ENCODE measurements around the gene IFT27. TPM values are rescaled to one million over a fixed set of nuclear protein-coding genes. Genes with fewer than 3 reads are reported as not detected.

Gene IFT27
- total RNA-seq, 2 experiments from 2014 or later = 14.9 to 21.6 TPM

DNA sequence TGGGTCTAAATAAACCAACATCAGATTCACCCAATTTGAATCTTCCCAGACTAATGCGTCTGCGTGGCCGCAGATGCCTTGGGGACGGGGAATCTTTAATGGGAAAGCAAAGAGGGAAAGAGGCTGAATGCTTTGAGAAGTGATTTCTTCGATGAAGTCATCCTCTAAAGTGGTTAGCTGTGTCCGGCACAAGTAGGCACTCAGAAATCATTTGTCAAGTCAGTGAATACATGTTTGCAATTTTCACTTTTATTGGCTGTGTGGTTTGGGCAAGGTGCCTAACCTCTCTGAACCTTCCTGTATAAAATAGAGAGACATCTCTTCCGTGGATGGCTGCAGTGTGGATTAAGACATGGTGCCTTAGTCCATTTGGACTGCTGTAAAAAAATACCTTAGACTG is 19.7 kb upstream of the IFT27 start:
- ChIA-PET POLR2A (no interaction called here), CTCF (interaction anchor here (1.4 kb wide), 1 partner anchor 60 kb away, joined by 3 read pairs; no protein-coding TSS in a partner anchor)
- Mint-ChIP-seq H3K27me3 (peaks cover 2% of the 10 kb centered on the region), H3K4me3 (no peak overlapping the region), H3K4me1 (peaks cover 5% of the 10 kb centered on the region), H3K36me3 (ENCODE audit: low read depth) (no peaks in the 10 kb centered on the region), H3K27ac (no peak overlapping the region), H3K9me3 (ENCODE audit: low read depth) (no peaks in the 10 kb centered on the region)
- DNase-seq (no peak), ATAC-seq (no peak)
- intact Hi-C loops (cut with DNase I, micrococcal nuclease) = no loop called here

DNA sequence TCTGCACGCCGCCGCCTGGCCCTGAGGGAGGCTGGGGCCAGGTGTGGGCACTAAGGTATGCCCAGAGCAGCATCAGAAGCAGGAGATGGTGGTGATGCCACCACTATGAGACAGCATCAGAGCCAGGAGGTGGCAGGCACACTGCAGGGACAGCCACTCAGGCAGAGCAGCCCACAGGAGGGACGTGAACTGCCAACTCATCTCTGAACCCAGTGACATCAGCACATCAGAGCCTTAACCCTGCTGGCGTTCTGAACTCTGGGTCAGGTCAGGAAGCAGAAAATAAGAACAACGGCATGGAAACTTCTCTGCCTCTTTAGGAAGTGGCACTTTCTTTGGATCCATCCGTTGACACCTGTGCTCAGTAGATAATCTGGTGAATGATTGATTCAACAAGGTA is 14.7 kb upstream of the IFT27 start:
- ATAC-seq (peak; percentile 100), DNase-seq (peak; percentile 77)
- Mint-ChIP-seq H3K4me3 (no peak overlapping the region), H3K27me3 (peaks cover 2% of the 10 kb centered on the region), H3K9me3 (ENCODE audit: low read depth) (no peaks in the 10 kb centered on the region), H3K4me1 (peaks cover 7% of the 10 kb centered on the region), H3K27ac (no peak overlapping the region), H3K36me3 (ENCODE audit: low read depth) (no peaks in the 10 kb centered on the region)
- intact Hi-C loops (cut with DNase I, micrococcal nuclease) = no loop called here
- ChIA-PET POLR2A (no interaction called here), CTCF (interaction anchor here (0.6 to 1.0 kb wide), 2 partner anchors 67 to 1208 kb away, joined by 3 to 4 read pairs; no protein-coding TSS in a partner anchor)

DNA sequence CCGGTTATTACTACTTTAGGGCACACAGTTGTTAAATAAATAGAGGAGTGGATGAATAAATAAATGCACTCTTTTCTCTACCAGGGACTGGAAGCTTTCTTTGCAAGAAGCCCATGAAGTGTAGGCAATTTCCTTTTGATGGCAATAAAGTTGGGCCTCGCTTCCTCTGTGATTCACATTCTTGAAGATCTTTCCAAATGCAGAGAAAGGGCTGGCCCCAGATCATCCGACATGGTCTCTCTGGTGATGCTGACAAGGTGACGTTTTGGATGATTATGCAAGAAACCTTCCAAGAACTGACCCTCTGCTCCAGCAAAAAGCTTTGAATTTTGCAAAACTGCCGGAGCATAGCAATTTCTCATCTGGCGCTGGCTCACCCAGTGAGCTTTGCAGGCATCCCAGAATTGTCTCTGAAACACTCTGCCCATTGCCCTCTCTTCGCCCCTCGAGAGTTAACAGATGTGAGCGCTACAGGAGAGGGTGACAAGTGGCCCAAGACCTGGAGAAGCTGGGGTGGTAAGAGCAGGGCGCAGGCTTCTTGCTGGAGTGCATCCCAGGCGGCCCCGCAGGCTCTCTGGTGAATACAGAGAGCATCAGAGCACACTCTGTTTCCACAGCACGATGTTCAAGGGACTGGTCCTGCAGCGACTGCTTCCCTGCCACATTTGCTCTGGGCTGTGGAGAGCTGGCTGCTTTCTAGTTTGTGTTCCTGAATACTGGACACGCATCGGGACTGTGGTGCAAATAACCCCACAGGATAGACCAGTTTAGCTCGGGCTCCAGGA is 11.5 kb upstream of the IFT27 start:
- Mint-ChIP-seq H3K36me3 (ENCODE audit: low read depth) (no peaks in the 10 kb centered on the region), H3K27me3 (no peaks in the 10 kb centered on the region), H3K4me3 (no peak overlapping the region), H3K9me3 (ENCODE audit: low read depth) (no peaks in the 10 kb centered on the region), H3K27ac (no peak overlapping the region), H3K4me1 (peaks cover 11% of the 10 kb centered on the region)
- ChIA-PET CTCF (interaction anchor here (0.8 to 2.0 kb wide), 6 partner anchors 17 to 69 kb away, joined by 3 to 12 read pairs (median 4); no protein-coding TSS in a partner anchor), POLR2A (interaction anchor here (0.7 kb wide), 1 partner anchor 60 kb away, joined by 4 read pairs; no protein-coding TSS in a partner anchor)
- no peak for DNase-seq
- no peak for ATAC-seq
- intact Hi-C loops (cut with DNase I, micrococcal nuclease) = no loop called here

DNA sequence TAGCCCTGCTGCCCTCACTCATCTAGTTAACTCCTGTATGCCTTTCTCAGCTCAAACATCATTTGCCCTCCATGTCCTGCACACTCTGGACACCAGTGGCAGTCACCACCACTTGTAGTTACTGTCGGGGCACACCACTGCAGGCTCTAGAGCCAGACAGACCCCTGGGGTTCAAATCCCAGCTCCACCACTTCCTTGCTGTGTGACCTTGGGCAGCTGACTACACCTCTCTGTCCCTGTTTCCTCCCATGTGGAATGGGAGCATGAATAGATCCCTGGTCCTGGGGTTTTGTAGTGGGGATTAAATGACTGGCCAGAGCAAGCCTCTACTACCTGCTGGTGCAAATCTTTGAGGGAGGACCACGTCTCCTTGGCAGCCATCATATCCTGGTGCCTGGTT is 7.8 kb upstream of the IFT27 start:
- POLR2A ChIA-PET = no interaction called here
- CTCF ChIA-PET = interaction anchor here (0.7 to 3.4 kb wide), 9 partner anchors 11 to 415 kb away, joined by 3 to 29 read pairs (median 5); no protein-coding TSS in a partner anchor
- H3K36me3 Mint-ChIP-seq (ENCODE audit: low read depth) = no peaks in the 10 kb centered on the region
- H3K27ac Mint-ChIP-seq = no peak overlapping the region
- no peaks in the 10 kb centered on the region for H3K27me3 Mint-ChIP-seq
- peaks cover 14% of the 10 kb centered on the region for H3K4me1 Mint-ChIP-seq
- H3K9me3 Mint-ChIP-seq (ENCODE audit: low read depth) = no peaks in the 10 kb centered on the region
- H3K4me3 Mint-ChIP-seq = no peak overlapping the region
- intact Hi-C loops (cut with DNase I, micrococcal nuclease) = loop anchor here (5.0 kb wide), 1 partner anchor 259 kb away; no protein-coding TSS in a partner anchor
- DNase-seq (no peak), ATAC-seq (no peak)

DNA sequence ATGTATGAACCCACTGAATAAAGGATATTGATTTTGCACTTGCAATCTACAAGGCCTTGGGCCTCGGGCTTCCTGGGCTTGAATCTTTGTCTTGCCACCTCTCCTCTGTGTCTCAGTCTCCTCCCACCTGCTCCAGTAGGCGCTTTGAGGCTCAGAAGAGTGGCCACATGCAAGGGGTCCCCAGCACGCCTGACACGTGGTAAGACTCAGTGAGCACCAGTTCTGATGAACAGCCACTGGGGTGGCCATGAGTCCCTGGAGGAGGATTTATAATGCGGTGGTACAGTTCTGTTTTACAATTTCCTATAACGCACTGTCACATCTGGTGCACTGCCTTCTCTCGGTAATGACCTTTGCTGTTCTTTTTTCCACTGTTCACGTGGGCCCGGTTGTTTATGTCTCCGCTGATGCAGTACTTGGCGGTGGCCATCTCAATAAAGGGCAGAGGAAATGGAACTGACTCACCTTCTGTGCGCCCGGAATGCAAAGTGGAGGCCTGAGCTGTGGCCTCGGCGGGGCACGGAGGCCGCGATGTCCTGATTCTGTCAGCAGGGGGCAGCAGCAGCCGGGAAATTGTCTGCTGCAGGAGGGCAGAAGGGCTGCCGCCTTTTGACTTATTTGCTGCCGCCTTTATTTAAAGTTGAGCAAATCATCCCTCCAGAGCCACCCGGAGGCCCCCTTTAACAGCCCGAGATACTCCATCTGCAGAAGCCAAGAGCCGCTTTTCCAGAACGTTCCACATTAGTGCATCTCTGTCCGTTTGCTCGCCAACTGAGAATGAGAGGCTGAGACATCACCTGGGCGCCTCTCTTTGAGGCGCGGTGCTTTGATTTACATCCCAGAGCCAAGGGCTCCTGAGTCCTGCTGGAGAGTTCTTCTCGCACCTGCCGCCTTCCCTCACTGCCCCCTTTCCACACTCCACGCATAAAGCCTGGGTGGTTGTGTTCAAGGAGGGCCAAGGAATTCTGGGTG is 6.0 kb upstream of the IFT27 start:
- Mint-ChIP-seq H3K27ac (peak overlapping the region; percentile 59), H3K27me3 (no peaks in the 10 kb centered on the region), H3K9me3 (ENCODE audit: low read depth) (no peaks in the 10 kb centered on the region), H3K36me3 (ENCODE audit: low read depth) (no peaks in the 10 kb centered on the region), H3K4me3 (peak overlapping the region; percentile 24), H3K4me1 (peaks cover 24% of the 10 kb centered on the region)
- ATAC-seq (peak; percentile 99), DNase-seq (peak; percentile 94)
- POLR2A ChIA-PET = interaction anchor here (0.6 to 1.2 kb wide), 2 partner anchors 15 to 195 kb away, joined by 3 read pairs; no protein-coding TSS in a partner anchor
- CTCF ChIA-PET = interaction anchor here (0.7 to 3.4 kb wide), 25 partner anchors 16 to 672 kb away, joined by 3 to 29 read pairs (median 3); no protein-coding TSS in a partner anchor
- intact Hi-C loops (cut with DNase I, micrococcal nuclease) = loop anchor here (1.0 to 5.0 kb wide), 4 partner anchors 71 to 260 kb away; no protein-coding TSS in a partner anchor

DNA sequence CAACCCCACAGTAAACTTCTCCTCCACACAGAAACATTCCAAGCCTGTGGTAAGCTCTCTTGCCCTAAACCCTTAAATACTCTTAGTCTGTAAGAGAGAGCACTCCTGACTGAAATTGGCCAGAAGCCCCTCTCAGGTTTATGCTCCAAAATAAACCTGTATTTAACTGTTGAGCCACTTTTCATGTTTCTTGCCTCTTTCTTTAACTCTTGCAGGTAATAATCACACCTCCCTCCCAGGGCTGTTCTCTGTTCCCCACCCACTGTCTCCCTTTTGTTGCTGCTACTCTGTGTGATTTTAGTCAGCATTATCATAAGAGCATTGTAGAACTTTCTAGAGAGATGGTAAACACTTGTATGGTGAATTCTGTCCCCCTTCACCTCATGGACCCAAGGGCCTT is 2.1 kb upstream of the IFT27 start:
- ChIA-PET CTCF (interaction anchor here (0.6 to 5.5 kb wide), 3 partner anchors 79 to 205 kb away, joined by 3 to 39 read pairs (median 3); no protein-coding TSS in a partner anchor), POLR2A (no interaction called here)
- H3K27ac Mint-ChIP-seq = no peak overlapping the region
- intact Hi-C loops (cut with DNase I, micrococcal nuclease) = loop anchor here in 1 of 2 experiments (5.0 kb wide), 1 partner anchor 274 kb away; the partner anchor contains the start of gene KCTD17
- peaks cover 40% of the 10 kb centered on the region for H3K4me1 Mint-ChIP-seq
- no peak for ATAC-seq
- DNase-seq = no peak
- no peaks in the 10 kb centered on the region for H3K36me3 Mint-ChIP-seq (ENCODE audit: low read depth)
- H3K4me3 Mint-ChIP-seq = no peak overlapping the region
- H3K9me3 Mint-ChIP-seq (ENCODE audit: low read depth) = no peaks in the 10 kb centered on the region
- no peaks in the 10 kb centered on the region for H3K27me3 Mint-ChIP-seq

DNA sequence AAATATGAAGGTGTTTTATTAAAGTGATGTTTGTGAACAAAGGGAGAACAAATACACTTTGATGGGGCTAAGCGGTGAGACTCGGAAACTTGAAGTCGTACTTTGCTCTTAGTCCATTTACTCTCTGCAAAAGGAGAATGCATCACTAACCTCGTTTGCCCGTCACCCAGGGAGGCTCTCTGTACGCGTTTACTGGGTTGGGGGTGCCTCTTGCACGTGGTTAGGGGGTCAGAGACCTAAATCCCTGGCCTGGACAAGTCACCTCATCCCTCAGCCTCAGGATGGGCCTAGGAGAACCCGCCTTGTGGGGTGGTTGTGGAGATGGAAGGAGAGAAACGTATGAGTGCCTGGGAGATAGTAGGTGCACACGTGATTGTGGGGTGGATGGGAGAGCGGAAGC is 803 bp upstream of the IFT27 start:
- POLR2A ChIA-PET = interaction anchor here (1.2 to 1.4 kb wide), 2 partner anchors 76 to 201 kb away, joined by 6 to 12 read pairs; no protein-coding TSS in a partner anchor
- Mint-ChIP-seq H3K4me3 (peak overlapping the region; percentile 84), H3K4me1 (peaks cover 30% of the 10 kb centered on the region), H3K27me3 (no peaks in the 10 kb centered on the region), H3K9me3 (ENCODE audit: low read depth) (no peaks in the 10 kb centered on the region), H3K36me3 (ENCODE audit: low read depth) (no peaks in the 10 kb centered on the region), H3K27ac (peak overlapping the region; percentile 92)
- CTCF ChIA-PET = interaction anchor here (0.5 to 5.5 kb wide), 9 partner anchors 17 to 522 kb away, joined by 3 to 39 read pairs (median 4); partner anchors contain the start of gene EIF3D
- no peak for ATAC-seq
- intact Hi-C loops (cut with DNase I, micrococcal nuclease) = loop anchor here (1.0 to 5.0 kb wide), 9 partner anchors 77 to 708 kb away; partner anchors contain the start of genes EIF3D (in 2 of the 2) and KCTD17 (in 1 of the 2)
- DNase-seq = no peak

DNA sequence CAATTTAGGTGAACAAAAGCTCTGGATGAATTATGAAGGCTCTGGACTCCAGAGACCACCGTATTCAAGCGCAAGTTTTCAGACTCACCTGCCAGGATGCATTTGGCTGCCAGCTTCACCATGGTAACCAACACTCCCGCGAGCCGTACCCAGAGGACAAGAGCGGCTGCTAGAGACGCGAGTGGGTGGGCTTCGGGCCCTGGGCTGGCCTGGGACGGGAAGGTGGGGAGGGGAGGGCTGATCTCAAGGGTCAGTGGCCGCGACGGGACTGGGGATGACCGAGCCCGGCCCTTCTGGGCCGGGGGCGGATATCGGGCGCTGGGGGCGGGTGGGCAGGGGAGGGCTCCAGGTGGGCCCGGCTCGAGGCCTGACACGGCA is 344 bp downstream of the IFT27 start:
- ATAC-seq (no peak), DNase-seq (peak; percentile 63)
- intact Hi-C loops (cut with DNase I, micrococcal nuclease) = loop anchor here in 1 of 2 experiments (5.0 kb wide), 1 partner anchor 277 kb away; the partner anchor contains the start of gene KCTD17
- Mint-ChIP-seq H3K9me3 (ENCODE audit: low read depth) (no peaks in the 10 kb centered on the region), H3K4me1 (peaks cover 26% of the 10 kb centered on the region), H3K27me3 (no peaks in the 10 kb centered on the region), H3K4me3 (peak overlapping the region; percentile 84), H3K36me3 (ENCODE audit: low read depth) (no peaks in the 10 kb centered on the region), H3K27ac (peak overlapping the region; percentile 82)
- ChIA-PET POLR2A (interaction anchor here (0.6 to 1.4 kb wide), 7 partner anchors 10 to 1072 kb away, joined by 3 to 17 read pairs (median 5); partner anchors contain the start of genes EIF3D, IL2RB and NCF4), CTCF (interaction anchor here (0.6 to 5.5 kb wide), 17 partner anchors 16 to 1129 kb away, joined by 3 to 39 read pairs (median 3); partner anchors contain the start of genes EIF3D and KCTD17)

DNA sequence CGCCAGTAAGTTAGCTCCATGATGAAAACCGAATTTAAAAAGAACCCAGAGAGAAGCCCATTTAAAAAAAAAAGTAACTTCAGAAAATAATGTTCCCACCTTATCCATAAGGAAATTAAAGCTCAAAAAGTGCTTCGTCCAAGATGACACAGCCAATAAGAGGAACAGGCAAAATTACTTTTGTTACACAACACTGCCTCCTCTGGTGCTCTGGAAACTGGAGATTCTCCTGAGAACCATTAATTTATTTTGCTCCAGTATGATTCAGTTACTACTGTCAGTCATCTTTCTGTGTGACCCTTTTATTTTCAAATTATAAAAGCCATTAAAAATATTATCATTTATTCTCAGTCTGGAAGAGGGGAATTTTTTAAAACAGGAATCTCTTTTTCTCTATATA is 2.0 kb downstream of the IFT27 start:
- intact Hi-C loops (cut with DNase I, micrococcal nuclease) = loop anchor here in 1 of 2 experiments (1.0 kb wide), 1 partner anchor 17 kb away; no protein-coding TSS in a partner anchor
- ATAC-seq = no peak
- CTCF ChIA-PET = interaction anchor here (0.5 to 2.2 kb wide), 7 partner anchors 17 to 245 kb away, joined by 3 to 8 read pairs (median 4); partner anchors contain the start of gene EIF3D
- H3K27me3 Mint-ChIP-seq = no peaks in the 10 kb centered on the region
- peaks cover 26% of the 10 kb centered on the region for H3K4me1 Mint-ChIP-seq
- no peak overlapping the region for H3K27ac Mint-ChIP-seq
- POLR2A ChIA-PET = interaction anchor here (0.7 kb wide), 2 partner anchors 104 to 306 kb away, joined by 3 read pairs; no protein-coding TSS in a partner anchor
- H3K9me3 Mint-ChIP-seq (ENCODE audit: low read depth) = no peaks in the 10 kb centered on the region
- DNase-seq = no peak
- H3K4me3 Mint-ChIP-seq = no peak overlapping the region
- H3K36me3 Mint-ChIP-seq (ENCODE audit: low read depth) = no peaks in the 10 kb centered on the region

DNA sequence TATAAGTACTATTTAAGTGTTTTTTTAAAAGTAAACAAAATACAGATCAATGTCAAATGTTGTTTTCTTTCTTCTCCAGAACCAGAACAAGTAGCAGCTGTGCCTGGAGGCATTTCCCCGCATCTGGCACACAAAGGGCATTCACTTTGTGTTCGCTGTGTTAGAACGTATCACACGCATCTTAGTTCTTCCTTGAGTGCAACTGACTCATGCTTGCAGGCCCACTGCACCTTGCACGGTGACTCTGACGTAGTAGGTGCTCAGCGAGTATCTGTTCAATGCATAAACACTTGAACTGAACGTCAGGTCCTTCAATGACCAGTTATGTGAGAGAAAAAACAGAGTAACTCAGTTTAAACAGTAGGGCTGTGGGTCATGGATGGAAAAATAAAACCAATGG is 3.5 kb downstream of the IFT27 start:
- H3K4me3 Mint-ChIP-seq = no peak overlapping the region
- ChIA-PET POLR2A (no interaction called here), CTCF (interaction anchor here (1.3 to 2.2 kb wide), 2 partner anchors 17 to 225 kb away, joined by 4 to 6 read pairs; no protein-coding TSS in a partner anchor)
- H3K27me3 Mint-ChIP-seq = no peaks in the 10 kb centered on the region
- peaks cover 21% of the 10 kb centered on the region for H3K4me1 Mint-ChIP-seq
- DNase-seq (no peak), ATAC-seq (no peak)
- H3K9me3 Mint-ChIP-seq (ENCODE audit: low read depth) = no peaks in the 10 kb centered on the region
- no peaks in the 10 kb centered on the region for H3K36me3 Mint-ChIP-seq (ENCODE audit: low read depth)
- no peak overlapping the region for H3K27ac Mint-ChIP-seq
- intact Hi-C loops (cut with DNase I, micrococcal nuclease) = no loop called here
